OCI-LY3 (cell line): ENCODE data around the gene RUSC2.
"Not testable (repeated sequence)": the region's sequence is repeated elsewhere in the genome, so short reads cannot be mapped to it uniquely, and the experiment has no call there.

Source experiments
- H2AFZ ChIP-seq: fragments of 200-600, 300-600 bp; shearing (Covaris generic); 2 replicates; pipeline ENCODE4 v1.6.0; 2014; ENCODE audit warnings: antibody characterized with exemption, low read depth, low read length
- H3K27ac ChIP-seq: fragments of 200-600, 300-600 bp; sonication (generic); 2 replicates; pipeline ENCODE4 v1.5.1; 2014; ENCODE audit warnings: mild to moderate bottlenecking, low read length, moderate library complexity, mixed read lengths
- H3K27me3 ChIP-seq: fragments of 200-600, 300-600 bp; sonication (generic); 2 replicates; pipeline ENCODE4 v1.6.1; 2014; ENCODE audit warnings: low read depth, low read length, mixed read lengths
- H3K36me3 ChIP-seq: fragments of 200-600, 300-600 bp; sonication (generic); replicated peaks from 2 replicates; pipeline ENCODE3; 2014; ENCODE audit warnings: low read depth, low read length, mixed read lengths
- H3K4me1 ChIP-seq: fragments of 300-600, 200-600 bp; sonication (generic); 2 replicates; pipeline ENCODE4 v1.6.1; 2014; ENCODE audit warnings: low read length, mixed read lengths
- H3K4me2 ChIP-seq: fragments of 200-600, 300-600 bp; sonication (generic); 2 replicates; pipeline ENCODE4 v1.6.1; 2014; ENCODE audit warnings: low read length, mixed read lengths
- H3K4me3 ChIP-seq: fragments of 300-600, 200-600 bp; sonication (generic); 2 replicates; pipeline ENCODE4 v1.5.1; 2014; ENCODE audit warnings: antibody characterized with exemption, mild to moderate bottlenecking, low read length, moderate library complexity
- H3K79me2 ChIP-seq: fragments of 300-600, 200-600 bp; shearing (Covaris generic); 2 replicates; pipeline ENCODE4 v1.6.1; 2014; ENCODE audit warnings: mild to moderate bottlenecking, low read length, mixed read lengths
- H3K9ac ChIP-seq: fragments of 300-600, 200-600 bp; shearing (Covaris generic); 2 replicates; pipeline ENCODE4 v1.6.0; 2014; ENCODE audit warnings: mild to moderate bottlenecking, low read length, moderate library complexity
- H3K9me3 ChIP-seq: fragments of 200-600, 300-600 bp; shearing (Covaris generic); 2 replicates; pipeline ENCODE4 v1.6.1; 2014; ENCODE audit warnings: low read length, mixed read lengths; ENCODE audit not compliant: insufficient read depth
- H4K20me1 ChIP-seq: fragments of 200-600, 300-600 bp; sonication (generic); 2 replicates; pipeline ENCODE4 v1.6.1; 2016; ENCODE audit warnings: low read length, mixed read lengths; ENCODE audit not compliant: insufficient read depth
- CTCF ChIP-seq: fragments of 200-600, 300-600 bp; sonication (generic); IDR thresholded peaks from 2 replicates; pipeline ENCODE4 v1.5.1; 2014; ENCODE audit warnings: antibody characterized with exemption, low read length, low read depth
- EZH2phosphoT487 ChIP-seq: fragments of 200-600 bp; shearing (Covaris generic); IDR thresholded peaks from 2 replicates; pipeline ENCODE4 v1.6.1; 2018; ENCODE audit warnings: antibody characterized with exemption, mixed run types, low read depth

RUSC2 gene

GRCh38 chr9:35526087-35526801 lies 36.3 kb downstream of the RUSC2 start:
- Histone ChIP-seq H3K4me2 (no peak overlapping the region), H3K27me3 (no peaks in the 10 kb centered on the region), H3K9me3 (no peaks in the 10 kb centered on the region), H3K4me3 (no peak overlapping the region), H3K79me2 (no peaks in the 10 kb centered on the region), H2AFZ (no peak overlapping the region), H3K27ac (no peak overlapping the region), H3K4me1 (peaks cover 14% of the 10 kb centered on the region), H3K36me3 (no peaks in the 10 kb centered on the region), H4K20me1 (no peaks in the 10 kb centered on the region), H3K9ac (no peak overlapping the region)
- no peak for TF ChIP-seq EZH2phosphoT487
- TF ChIP-seq CTCF = no peak

GRCh38 chr9:35529161-35529823 lies 39.4 kb downstream of the RUSC2 start:
- no peak overlapping the region for H3K4me2 ChIP-seq

GRCh38 chr9:35533398-35533797 lies 43.5 kb downstream of the RUSC2 start:
- TF ChIP-seq EZH2phosphoT487 (no peak), CTCF (no peak)
- no peaks in the 10 kb centered on the region for H3K36me3 ChIP-seq
- no peaks in the 10 kb centered on the region for H3K9me3 ChIP-seq
- no peaks in the 10 kb centered on the region for H3K79me2 ChIP-seq
- H3K4me2 ChIP-seq = no peak overlapping the region
- no peak overlapping the region for H2AFZ ChIP-seq
- H4K20me1 ChIP-seq = no peaks in the 10 kb centered on the region
- H3K4me3 ChIP-seq = no peak overlapping the region
- no peak overlapping the region for H3K9ac ChIP-seq
- H3K4me1 ChIP-seq = no peaks in the 10 kb centered on the region
- no peaks in the 10 kb centered on the region for H3K27me3 ChIP-seq
- no peak overlapping the region for H3K27ac ChIP-seq

More at GRCh38 chr9:35529161-35529823, 39.4 kb downstream of the RUSC2 start:
- no peak overlapping the region for H2AFZ ChIP-seq
- no peaks in the 10 kb centered on the region for H3K27me3 ChIP-seq
- TF ChIP-seq EZH2phosphoT487 (no peak), CTCF (no peak)
- no peak overlapping the region for H3K4me3 ChIP-seq
- peaks cover 14% of the 10 kb centered on the region for H3K4me1 ChIP-seq
- H3K27ac ChIP-seq = no peak overlapping the region
- H3K9ac ChIP-seq = no peak overlapping the region
- H3K79me2 ChIP-seq = no peaks in the 10 kb centered on the region
- H3K9me3 ChIP-seq = no peaks in the 10 kb centered on the region
- H4K20me1 ChIP-seq = no peaks in the 10 kb centered on the region
- no peaks in the 10 kb centered on the region for H3K36me3 ChIP-seq

- H3K79me2 ChIP-seq, H3K4me3 ChIP-seq, H2AFZ ChIP-seq, H3K4me1 ChIP-seq, H4K20me1 ChIP-seq, H3K9me3 ChIP-seq, H3K27me3 ChIP-seq, H3K36me3 ChIP-seq, H3K4me2 ChIP-seq, H3K27ac ChIP-seq, H3K9ac ChIP-seq: not testable (repeated sequence)
Observed at GRCh38 chr9:35534921-35535320, 45.0 kb downstream of the RUSC2 start.
